Ishikawa (cell line): ENCODE measurements around the gene AMT.

ENCODE experiments used
- CEBPB ChIP-seq: IDR thresholded peaks from 2 replicates; pipeline ENCODE4 v1.6.1; 2012
- CREB1 ChIP-seq: IDR thresholded peaks from 2 replicates; pipeline ENCODE4 v1.6.1; 2012; ENCODE audit warnings: low read depth
- EGR1 ChIP-seq: IDR thresholded peaks from 2 replicates; pipeline ENCODE4 v1.6.1; 2012
- EP300 ChIP-seq: IDR thresholded peaks from 2 replicates; pipeline ENCODE4 v1.6.1; 2012; ENCODE audit warnings: borderline replicate concordance
- FOXM1 ChIP-seq: IDR thresholded peaks from 2 replicates; pipeline ENCODE4 v1.6.1; 2012; ENCODE audit warnings: low read depth, borderline replicate concordance
- MAX ChIP-seq: IDR thresholded peaks from 2 replicates; pipeline ENCODE4 v1.6.1; 2012
- NFIC ChIP-seq: IDR thresholded peaks from 2 replicates; pipeline ENCODE4 v1.6.1; 2012
- RAD21 ChIP-seq: IDR thresholded peaks from 2 replicates; pipeline ENCODE4 v1.6.1; 2012; ENCODE audit warnings: low read depth
- REST ChIP-seq: IDR thresholded peaks from 2 replicates; pipeline ENCODE4 v1.6.1; 2012; ENCODE audit warnings: low read depth, mild to moderate bottlenecking
- TAF1 ChIP-seq: IDR thresholded peaks from 2 replicates; pipeline ENCODE4 v1.6.1; 2012; ENCODE audit warnings: low read depth, mild to moderate bottlenecking
- TCF12 ChIP-seq: IDR thresholded peaks from 2 replicates; pipeline ENCODE4 v1.6.1; 2012; ENCODE audit warnings: low read depth
- TEAD4 ChIP-seq: IDR thresholded peaks from 2 replicates; pipeline ENCODE4 v1.6.1; 2012
- USF1 ChIP-seq: IDR thresholded peaks from 2 replicates; pipeline ENCODE4 v1.6.1; 2012
- YY1 ChIP-seq: IDR thresholded peaks from 2 replicates; pipeline ENCODE4 v1.6.1; 2012; ENCODE audit warnings: low read depth
- ZBTB7A ChIP-seq: IDR thresholded peaks from 2 replicates; pipeline ENCODE4 v1.6.1; 2012; ENCODE audit warnings: low read depth

The AMT gene

GRCh38 chr3:49460188-49460890 is 38.1 kb upstream of the AMT start:
- TF ChIP-seq EGR1 = no peak
- no peak for TF ChIP-seq YY1
- TF ChIP-seq REST = no peak
- no peak for TF ChIP-seq TEAD4
- TF ChIP-seq RAD21 = no peak
- no peak for TF ChIP-seq USF1
- no peak for TF ChIP-seq CEBPB
- no peak for TF ChIP-seq TCF12
- TF ChIP-seq ZBTB7A = no peak

GRCh38 chr3:49456466-49456865 is 34.2 kb upstream of the AMT start:
- TF ChIP-seq ZBTB7A (no peak), TEAD4 (peak; percentile 19; the same call in 1 of the 2 replicates), CREB1 (no peak), RAD21 (no peak)

GRCh38 chr3:49454898-49455681 is 32.8 kb upstream of the AMT start:
- no peak for TF ChIP-seq EP300
- no peak for TF ChIP-seq FOXM1
- TF ChIP-seq CEBPB = no peak
- TF ChIP-seq TCF12 = no peak

GRCh38 chr3:49454458-49454857 is 32.2 kb upstream of the AMT start:
- TF ChIP-seq TEAD4 = no peak
- peak; percentile 79 for TF ChIP-seq RAD21

- TF ChIP-seq RAD21 (no peak), EGR1 (no peak), CEBPB (no peak), ZBTB7A (no peak)
These were observed 31.3 kb upstream of the AMT start for GRCh38 chr3:49453621-49454020.

GRCh38 chr3:49445391-49445790 is 23.1 kb upstream of the AMT start:
- no peak for TF ChIP-seq ZBTB7A
- TF ChIP-seq EGR1 = no peak
- TF ChIP-seq TEAD4 = no peak
- TF ChIP-seq TCF12 = no peak
- TF ChIP-seq RAD21 = no peak
- TF ChIP-seq CEBPB = no peak
- TF ChIP-seq YY1 = no peak
- no peak for TF ChIP-seq MAX

- TF ChIP-seq TEAD4 (no peak), TCF12 (no peak), NFIC (no peak), TAF1 (no peak), MAX (no peak), REST (no peak), CEBPB (no peak), RAD21 (no peak), ZBTB7A (no peak), YY1 (no peak), FOXM1 (no peak), EGR1 (no peak), CREB1 (no peak), USF1 (no peak), EP300 (no peak)
These were observed 12.5 kb upstream of the AMT start for GRCh38 chr3:49434731-49435130.
